Neural cell (in vitro differentiated cells): ENCODE measurements around the gene NUDC.

ENCODE experiments used
- CTCF ChIP-seq: fragments of 450-650 bp; IDR thresholded peaks from 2 replicates; pipeline ENCODE4 v1.5.1; 2014; ENCODE audit warnings: antibody characterized with exemption, mild to moderate bottlenecking, moderate library complexity; ENCODE audit not compliant: poor library complexity, severe bottlenecking
- EP300 ChIP-seq: fragments of 450-650 bp; conservative IDR thresholded peaks from 2 replicates; pipeline ENCODE4 v1.6.1; 2014; ENCODE audit warnings: antibody characterized with exemption, mild to moderate bottlenecking, moderate library complexity; ENCODE audit not compliant: poor library complexity, severe bottlenecking
- EZH2 ChIP-seq: fragments of 200-600, 300-800 bp; shearing (Covaris generic), sonication (generic); IDR thresholded peaks from 2 replicates; pipeline ENCODE4 v1.6.1; 2014; ENCODE audit warnings: antibody characterized with exemption, low read length, borderline replicate concordance, mild to moderate bottlenecking; ENCODE audit not compliant: insufficient read depth, poor library complexity, severe bottlenecking
- POLR2AphosphoS5 ChIP-seq: IDR thresholded peaks from 2 replicates; pipeline ENCODE4 v1.6.1; 2012
- RAD21 ChIP-seq: fragments of 450-650 bp; conservative IDR thresholded peaks from 2 replicates; pipeline ENCODE4 v1.6.1; 2014; ENCODE audit warnings: antibody characterized with exemption, mild to moderate bottlenecking, moderate library complexity
- REST ChIP-seq: IDR thresholded peaks from 2 replicates; pipeline ENCODE4 v1.6.1; 2012; ENCODE audit warnings: borderline replicate concordance
- SMC3 ChIP-seq: fragments of 450-650 bp; conservative IDR thresholded peaks from 2 replicates; pipeline ENCODE4 v1.6.1; 2014; ENCODE audit warnings: antibody characterized with exemption, mild to moderate bottlenecking, moderate library complexity; ENCODE audit not compliant: poor library complexity
- TAF1 ChIP-seq: IDR thresholded peaks from 2 replicates; pipeline ENCODE4 v1.6.1; 2012; ENCODE audit warnings: low read depth

GRCh38 chr1:26951216-26951615 is 29.7 kb downstream of the NUDC start:
- TF ChIP-seq REST (no peak), CTCF (no peak), EZH2 (no peak), EP300 (no peak), POLR2AphosphoS5 (no peak), RAD21 (no peak), SMC3 (no peak), TAF1 (no peak)
